GM13977 (cell line): ENCODE data around the gene ZNF148.

Experiments used
- DNase-seq: peaks from one replicate; pipeline ENCODE4 v3.0.0; 2012; ENCODE audit warnings: low spot score
- CTCF ChIP-seq: IDR thresholded peaks from 2 replicates; pipeline ENCODE4 v1.5.1; 2012; ENCODE audit warnings: mild to moderate bottlenecking, control low read depth; ENCODE audit not compliant: insufficient read depth; ENCODE audit errors: extremely low read depth, missing control alignments
- in situ Hi-C: fragments of 300-500 bp; cut with MboI; formaldehyde crosslinking; loops from one replicate; pipeline ENCODE4 v1.12.0; 2022; ENCODE audit warnings: low sequenced_read_pairs, low pct_unique_long_range_greater_than_20kb, mixed read lengths, inconsistent platforms; ENCODE audit not compliant: unreplicated experiment

ZNF148 gene

GRCh38 chr3:125280668-125281361 is 94.3 kb downstream of the ZNF148 start:
- no peak for DNase-seq
- in situ Hi-C loops = no loop called here

GRCh38 chr3:125278155-125278554 is 97.0 kb downstream of the ZNF148 start:
- TF ChIP-seq CTCF = no peak
- no peak for DNase-seq
- in situ Hi-C loops = no loop called here

More at GRCh38 chr3:125280668-125281361, 94.3 kb downstream of the ZNF148 start:
- TF ChIP-seq CTCF = no peak

- no peak for DNase-seq
- in situ Hi-C loops = no loop called here
- TF ChIP-seq CTCF = no peak
These were observed 104.0 kb downstream of the ZNF148 start for GRCh38 chr3:125271127-125271526.

- no peak for TF ChIP-seq CTCF
- DNase-seq = no peak
- in situ Hi-C loops = no loop called here
These were observed 107.7 kb downstream of the ZNF148 start for GRCh38 chr3:125267460-125267859.

GRCh38 chr3:125266971-125267370 is 108.2 kb downstream of the ZNF148 start:
- no peak for TF ChIP-seq CTCF
- in situ Hi-C loops = no loop called here
- no peak for DNase-seq

GRCh38 chr3:125262161-125262560 is 113.0 kb downstream of the ZNF148 start:
- DNase-seq = no peak
- in situ Hi-C loops = no loop called here
- no peak for TF ChIP-seq CTCF
